Panc1 (cell line): ENCODE measurements around the gene LYSMD2.

Experiments used
- POLR2AphosphoS5 ChIP-seq: IDR thresholded peaks from 2 replicates; pipeline ENCODE4 v1.6.1; 2012; ENCODE audit warnings: mild to moderate bottlenecking, low read depth, low read length, moderate library complexity
- TF ChIP-seq, protein P1 (sequence below): fragments of 450-650 bp; IDR thresholded peaks from 2 replicates; pipeline ENCODE4 v1.5.1; 2017; ENCODE audit warnings: mild to moderate bottlenecking

DNA sequence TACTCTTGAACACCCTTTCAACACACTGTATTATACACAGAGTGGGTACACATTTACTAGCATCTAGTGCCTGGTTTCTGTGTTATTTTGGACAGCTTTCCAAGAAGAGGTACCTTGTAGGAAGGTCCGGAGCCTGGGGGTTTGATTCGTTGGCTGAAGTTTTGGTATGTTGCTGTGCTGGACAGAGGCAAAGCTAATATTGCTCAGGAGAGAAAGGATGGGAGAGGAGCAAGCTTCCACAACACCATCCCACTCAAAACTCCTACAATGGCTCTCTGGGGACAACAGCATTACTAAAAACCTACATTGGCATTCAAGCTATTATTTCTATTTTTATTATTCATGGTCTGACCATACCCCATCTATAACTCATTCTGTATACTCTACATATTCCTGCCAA, 1.1 kb upstream of the LYSMD2 start:
- TF ChIP-seq, protein P1, sequence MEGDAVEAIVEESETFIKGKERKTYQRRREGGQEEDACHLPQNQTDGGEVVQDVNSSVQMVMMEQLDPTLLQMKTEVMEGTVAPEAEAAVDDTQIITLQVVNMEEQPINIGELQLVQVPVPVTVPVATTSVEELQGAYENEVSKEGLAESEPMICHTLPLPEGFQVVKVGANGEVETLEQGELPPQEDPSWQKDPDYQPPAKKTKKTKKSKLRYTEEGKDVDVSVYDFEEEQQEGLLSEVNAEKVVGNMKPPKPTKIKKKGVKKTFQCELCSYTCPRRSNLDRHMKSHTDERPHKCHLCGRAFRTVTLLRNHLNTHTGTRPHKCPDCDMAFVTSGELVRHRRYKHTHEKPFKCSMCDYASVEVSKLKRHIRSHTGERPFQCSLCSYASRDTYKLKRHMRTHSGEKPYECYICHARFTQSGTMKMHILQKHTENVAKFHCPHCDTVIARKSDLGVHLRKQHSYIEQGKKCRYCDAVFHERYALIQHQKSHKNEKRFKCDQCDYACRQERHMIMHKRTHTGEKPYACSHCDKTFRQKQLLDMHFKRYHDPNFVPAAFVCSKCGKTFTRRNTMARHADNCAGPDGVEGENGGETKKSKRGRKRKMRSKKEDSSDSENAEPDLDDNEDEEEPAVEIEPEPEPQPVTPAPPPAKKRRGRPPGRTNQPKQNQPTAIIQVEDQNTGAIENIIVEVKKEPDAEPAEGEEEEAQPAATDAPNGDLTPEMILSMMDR, result no peak
- TF ChIP-seq POLR2AphosphoS5, result no peak
